ENCODE measurements around the gene SH3GL2.

The SH3GL2 gene

GRCh38 chr9:17824191-17824590, 245.3 kb downstream of the SH3GL2 start:
- no peak for DNase-seq

GRCh38 chr9:17824616-17825264, 245.9 kb downstream of the SH3GL2 start:
- DNase-seq, result no peak

- DNase-seq, result no peak
These were observed 246.4 kb downstream of the SH3GL2 start for GRCh38 chr9:17825265-17825659.

GRCh38 chr9:17829064-17829463, 250.2 kb downstream of the SH3GL2 start:
- no peak for DNase-seq

- no peak for DNase-seq
These were observed 251.0 kb downstream of the SH3GL2 start for GRCh38 chr9:17829812-17830385.

- DNase-seq, result no peak
These were observed 253.9 kb downstream of the SH3GL2 start for GRCh38 chr9:17832812-17833211.

- DNase-seq, result no peak
These were observed 255.0 kb downstream of the SH3GL2 start for GRCh38 chr9:17833846-17834245.

- DNase-seq, result no peak
These were observed 259.1 kb downstream of the SH3GL2 start for GRCh38 chr9:17837965-17838364.

- DNase-seq, result no peak
These were observed 260.9 kb downstream of the SH3GL2 start for GRCh38 chr9:17839776-17840175.

GRCh38 chr9:17843236-17843635, 264.4 kb downstream of the SH3GL2 start:
- DNase-seq, result no peak
